ENCODE data around the gene BTBD1. TPM values are rescaled to one million over a fixed set of nuclear protein-coding genes. Genes with fewer than 3 reads are reported as not detected.

The BTBD1 gene
- total RNA-seq, 4 donors from 2014 or later, result 54.9 to 140 (median 101) TPM

GRCh38 chr15:83104141-83104540 lies 37.1 kb upstream of the BTBD1 start:
- peaks cover 0 to 10% of the 10 kb centered on the region in 2 donors for H3K4me1 ChIP-seq
- intact Hi-C loops (cut with DNase I; ENCODE audit: low total_unique reads), result no loop called here
- H3K27ac ChIP-seq, result no peak overlapping the region
- TF ChIP-seq CTCF (IDR thresholded peaks at IDR 0.05), result no peak
- no peak for TF ChIP-seq POLR2A (IDR thresholded peaks at IDR 0.05)
- DNase-seq, result no peak
- no peaks in the 10 kb centered on the region for H3K9me3 ChIP-seq
- no peak overlapping the region for H3K4me3 ChIP-seq
- no peaks in the 10 kb centered on the region for H3K27me3 ChIP-seq
- no peaks in the 10 kb centered on the region for H3K36me3 ChIP-seq

- Histone ChIP-seq H3K36me3 (no peaks in the 10 kb centered on the region), H3K9me3 (peaks cover 0 to 3% of the 10 kb centered on the region in 2 donors), H3K4me1 (peaks cover 0 to 3% of the 10 kb centered on the region in 2 donors), H3K27ac (no peak overlapping the region), H3K4me3 (no peak overlapping the region), H3K27me3 (no peaks in the 10 kb centered on the region)
- TF ChIP-seq CTCF (IDR thresholded peaks at IDR 0.05) (no peak), POLR2A (IDR thresholded peaks at IDR 0.05) (no peak)
- intact Hi-C loops (cut with DNase I; ENCODE audit: low total_unique reads), result no loop called here
- DNase-seq, result no peak
Observed at GRCh38 chr15:83102346-83102745, 35.3 kb upstream of the BTBD1 start.

- Histone ChIP-seq H3K4me1 (no peaks in the 10 kb centered on the region), H3K9me3 (peaks cover 0 to 3% of the 10 kb centered on the region in 2 donors), H3K27ac (no peak overlapping the region), H3K36me3 (no peaks in the 10 kb centered on the region), H3K4me3 (no peak overlapping the region), H3K27me3 (no peaks in the 10 kb centered on the region)
- intact Hi-C loops (cut with DNase I; ENCODE audit: low total_unique reads), result no loop called here
- TF ChIP-seq CTCF (IDR thresholded peaks at IDR 0.05), result no peak
- no peak for TF ChIP-seq POLR2A (IDR thresholded peaks at IDR 0.05)
- no peak for DNase-seq
Observed at GRCh38 chr15:83100097-83100646, 33.1 kb upstream of the BTBD1 start.

GRCh38 chr15:83099290-83099689 lies 32.2 kb upstream of the BTBD1 start:
- H3K36me3 ChIP-seq, result no peaks in the 10 kb centered on the region
- H3K9me3 ChIP-seq, result peaks cover 0 to 3% of the 10 kb centered on the region in 2 donors
- H3K4me3 ChIP-seq, result no peak overlapping the region
- TF ChIP-seq POLR2A (IDR thresholded peaks at IDR 0.05) (no peak), CTCF (IDR thresholded peaks at IDR 0.05) (no peak)
- no peak for DNase-seq
- intact Hi-C loops (cut with DNase I; ENCODE audit: low total_unique reads), result no loop called here
- no peaks in the 10 kb centered on the region for H3K4me1 ChIP-seq
- no peak overlapping the region for H3K27ac ChIP-seq
- H3K27me3 ChIP-seq, result no peaks in the 10 kb centered on the region

- H3K4me3 ChIP-seq, result no peak overlapping the region
- peaks cover 0 to 3% of the 10 kb centered on the region in 2 donors for H3K9me3 ChIP-seq
- TF ChIP-seq POLR2A (IDR thresholded peaks at IDR 0.05), result no peak
- no peak for TF ChIP-seq CTCF (IDR thresholded peaks at IDR 0.05)
- no peak for DNase-seq
- no peaks in the 10 kb centered on the region for H3K27me3 ChIP-seq
- H3K36me3 ChIP-seq, result no peaks in the 10 kb centered on the region
- intact Hi-C loops (cut with DNase I; ENCODE audit: low total_unique reads), result no loop called here
- H3K4me1 ChIP-seq, result no peaks in the 10 kb centered on the region
- no peak overlapping the region for H3K27ac ChIP-seq
Observed at GRCh38 chr15:83098079-83098478, 31.0 kb upstream of the BTBD1 start.

Data from uterus (tissue), 4 donors.